Endodermal cell (in vitro differentiated cells): ENCODE data around the gene ADRA2B. TPM values are rescaled to one million over a fixed set of nuclear protein-coding genes. Genes with fewer than 3 reads are reported as not detected.
"Not testable (repeated sequence)": the region's sequence is repeated elsewhere in the genome, so short reads cannot be mapped to it uniquely, and the experiment has no call there.

ENCODE experiments used
- DNase-seq: peaks from one replicate; pipeline ENCODE4 v3.0.0-alpha.2; 2017
- H3K27ac ChIP-seq: 2 replicates; pipeline ENCODE4 v1.5.1; 2013; ENCODE audit warnings: mild to moderate bottlenecking, low read depth, low read length, moderate library complexity
- H3K27me3 ChIP-seq: 2 replicates; pipeline ENCODE4 v1.6.1; 2013; ENCODE audit warnings: mild to moderate bottlenecking, low read length, moderate library complexity; ENCODE audit not compliant: insufficient read depth, control insufficient read depth, poor library complexity, severe bottlenecking
- H3K36me3 ChIP-seq: 2 replicates; pipeline ENCODE4 v1.7.0; 2013; ENCODE audit warnings: mild to moderate bottlenecking, low read length, moderate library complexity; ENCODE audit not compliant: control insufficient read depth, insufficient read depth
- H3K4me1 ChIP-seq: one replicate; pipeline ENCODE4 v1.7.0; 2013; ENCODE audit warnings: low read length; ENCODE audit not compliant: control insufficient read depth, insufficient read depth
- H3K4me3 ChIP-seq: 2 replicates; pipeline ENCODE4 v1.5.1; 2013; ENCODE audit warnings: mild to moderate bottlenecking, low read length, moderate library complexity
- H3K9ac ChIP-seq: 2 replicates; pipeline ENCODE4 v1.6.1; 2013; ENCODE audit warnings: mild to moderate bottlenecking, low read length, moderate library complexity; ENCODE audit not compliant: poor library complexity, severe bottlenecking; ENCODE audit errors: extremely low read depth
- H3K9me3 ChIP-seq: 2 replicates; pipeline ENCODE4 v1.6.1; 2013; ENCODE audit warnings: mild to moderate bottlenecking, low read length, moderate library complexity; ENCODE audit not compliant: control insufficient read depth
- H3K27ac Mint-ChIP-seq: 2 replicates; pipeline ENCODE4 v1.8.0; 2020; ENCODE audit warnings: mixed read lengths
- H3K27me3 Mint-ChIP-seq: 2 replicates; pipeline ENCODE4 v1.8.0; 2021; ENCODE audit warnings: mild to moderate bottlenecking, mixed read lengths; ENCODE audit not compliant: insufficient read depth
- H3K36me3 Mint-ChIP-seq: 2 replicates; pipeline ENCODE4 v1.8.0; 2020; ENCODE audit warnings: low read depth, mixed read lengths
- H3K4me1 Mint-ChIP-seq: 2 replicates; pipeline ENCODE4 v1.8.0; 2020; ENCODE audit warnings: mixed read lengths
- H3K4me3 Mint-ChIP-seq: 2 replicates; pipeline ENCODE4 v1.8.0; 2020; ENCODE audit warnings: mild to moderate bottlenecking, moderate library complexity, mixed read lengths
- H3K9me3 Mint-ChIP-seq: 2 replicates; pipeline ENCODE4 v1.8.0; 2020; ENCODE audit warnings: mild to moderate bottlenecking, mixed read lengths
- CTCF ChIP-seq: fragments of 200-600 bp; sonication (generic); conservative IDR thresholded peaks from 2 replicates; pipeline ENCODE4 v1.5.0; 2021; ENCODE audit warnings: antibody characterized with exemption, mild to moderate bottlenecking
- WGBS, 2 experiments: methylation state at CpG; one replicate each; pipeline versions ENCODE4 v1.1.5 to v1.1.7; 2013; ENCODE audit warnings: missing lambda C conversion rate in 2 of 2, mixed read lengths in 1 of 2; ENCODE audit not compliant: insufficient coverage in 1 of 2, insufficient read length in 1 of 2; 5-methylcytosine and 5-hydroxymethylcytosine counted together
- total RNA-seq, 2 donors: library from RNA; stranded (reverse); fragmentation: NEBNext Ultra II Directional in 1 of 2; extraction: Animal tissue kit (Norgen Biotek cat#: 25700) in 1 of 2; gene quantifications; 2 replicates in 1 of 2; 3 replicates in 1 of 2; pipeline ENCODE4 v1.2.1, GENCODE V29; 2021

The ADRA2B gene
- total RNA-seq, 2 donors from 2014 or later = 2.4 to 3.8 TPM

DNA sequence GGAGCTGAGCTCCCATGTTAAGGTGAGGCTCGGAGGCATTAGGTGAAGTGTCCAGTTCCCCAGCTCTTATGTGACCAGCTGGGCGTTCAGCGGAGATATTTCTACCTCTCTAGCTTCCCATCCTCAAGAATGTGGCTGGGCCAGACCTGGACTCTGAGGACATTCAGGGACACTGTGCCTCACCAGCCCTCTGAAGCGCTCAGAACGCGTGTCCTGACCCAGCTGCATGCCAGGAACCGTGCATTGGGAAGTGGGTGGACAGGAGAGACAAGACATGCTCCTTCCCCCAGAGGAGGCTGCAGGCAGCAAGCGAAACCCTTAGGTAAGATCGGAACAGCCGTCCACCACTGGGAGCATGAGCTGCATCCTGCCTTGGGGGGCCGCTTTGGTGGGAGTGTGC, 43.6 kb downstream of the ADRA2B start:
- Histone ChIP-seq H3K27ac (peak overlapping the region; percentile 72), H3K27me3 (no peaks in the 10 kb centered on the region), H3K9me3 (peaks cover 10% of the 10 kb centered on the region), H3K9ac (no peak overlapping the region), H3K36me3 (no peaks in the 10 kb centered on the region), H3K4me1 (peaks cover 5% of the 10 kb centered on the region), H3K4me3 (no peak overlapping the region)
- 92 to 95% methylated on average over 7 to 10 of the region's 11 CpGs for WGBS, 2 experiments
- Mint-ChIP-seq H3K9me3 (peaks cover 4% of the 10 kb centered on the region), H3K36me3 (no peaks in the 10 kb centered on the region), H3K4me1 (peaks cover 4% of the 10 kb centered on the region), H3K27ac (no peak overlapping the region), H3K4me3 (no peak overlapping the region), H3K27me3 (peaks cover 16% of the 10 kb centered on the region)
- DNase-seq = peak; percentile 32
- no peak for TF ChIP-seq CTCF

GRCh38 chr2:96071977-96072491, 44.3 kb downstream of the ADRA2B start:
- peaks cover 13% of the 10 kb centered on the region for H3K27me3 Mint-ChIP-seq
- H3K36me3 Mint-ChIP-seq, H3K9ac ChIP-seq, H3K27ac Mint-ChIP-seq, H3K36me3 ChIP-seq, H3K4me1 ChIP-seq, H3K4me3 Mint-ChIP-seq, H3K27me3 ChIP-seq, H3K9me3 ChIP-seq, DNase-seq, H3K9me3 Mint-ChIP-seq, H3K4me3 ChIP-seq: not testable (repeated sequence)
- 75 to 80% methylated on average over 1 to 8 of the region's 8 CpGs for WGBS, 2 experiments
- peaks cover 11% of the 10 kb centered on the region for H3K4me1 Mint-ChIP-seq
- peak overlapping the region; percentile 72 for H3K27ac ChIP-seq

- H3K4me3 ChIP-seq, H3K36me3 ChIP-seq, H3K27me3 ChIP-seq, H3K9me3 Mint-ChIP-seq, H3K27ac Mint-ChIP-seq, H3K9ac ChIP-seq, H3K9me3 ChIP-seq, H3K4me3 Mint-ChIP-seq, H3K36me3 Mint-ChIP-seq: not testable (repeated sequence)
- Mint-ChIP-seq H3K4me1 (peaks cover 11% of the 10 kb centered on the region), H3K27me3 (peaks cover 11% of the 10 kb centered on the region)
- Histone ChIP-seq H3K27ac (peak overlapping the region; percentile 72), H3K4me1 (peaks cover 10% of the 10 kb centered on the region)
- peak; percentile 13 for TF ChIP-seq CTCF
- WGBS, 2 experiments = 88 to 95% methylated on average over 8 to 15 of the region's 16 CpGs
- DNase-seq = peak; percentile 37
Observed at GRCh38 chr2:96071087-96071976, 45.0 kb downstream of the ADRA2B start.

- H3K9me3 Mint-ChIP-seq, H3K4me3 Mint-ChIP-seq, H3K36me3 ChIP-seq, DNase-seq, H3K27ac ChIP-seq, H3K9ac ChIP-seq, H3K27me3 ChIP-seq, H3K27me3 Mint-ChIP-seq, H3K4me3 ChIP-seq, H3K9me3 ChIP-seq, H3K27ac Mint-ChIP-seq, H3K36me3 Mint-ChIP-seq: not testable (repeated sequence)
- peaks cover 10% of the 10 kb centered on the region for H3K4me1 ChIP-seq
- 86% methylated on average over 5 of the region's 5 CpGs; no CpG with 5 or more reads in 1 of the 2 experiments for WGBS, 2 experiments
- H3K4me1 Mint-ChIP-seq = peaks cover 11% of the 10 kb centered on the region
Observed at GRCh38 chr2:96070351-96070750, 46.0 kb downstream of the ADRA2B start.

- not testable (repeated sequence) for H3K9me3 Mint-ChIP-seq, H3K27ac Mint-ChIP-seq, H3K4me3 ChIP-seq, H3K9me3 ChIP-seq, H3K4me3 Mint-ChIP-seq, H3K27me3 ChIP-seq, DNase-seq, H3K27me3 Mint-ChIP-seq, H3K36me3 Mint-ChIP-seq, H3K27ac ChIP-seq, H3K9ac ChIP-seq, H3K36me3 ChIP-seq
- peaks cover 10% of the 10 kb centered on the region for H3K4me1 ChIP-seq
- H3K4me1 Mint-ChIP-seq = peaks cover 11% of the 10 kb centered on the region
- 81 to 89% methylated on average over 5 to 6 of the region's 8 CpGs for WGBS, 2 experiments
Observed at GRCh38 chr2:96069878-96070277, 46.5 kb downstream of the ADRA2B start.
